ENCODE measurements around the gene ADGRG3. TPM values are rescaled to one million over a fixed set of nuclear protein-coding genes. Genes with fewer than 3 reads are reported as not detected.

ADGRG3 gene
- total RNA-seq, 1 experiment from 2014 or later = not detected

- H3K4me1 ChIP-seq (replicated peaks; ENCODE audit: insufficient read depth) = peaks cover 88% of the 10 kb centered on the region
- no peak overlapping the region for H3K4me3 ChIP-seq
- no peak overlapping the region for H3K27ac ChIP-seq
- H3K9me2 ChIP-seq (ENCODE audit: insufficient read depth) = no peaks in the 10 kb centered on the region
- intact Hi-C loops (cut with micrococcal nuclease; ENCODE audit: unreplicated experiment) = no loop called here
- no peaks in the 10 kb centered on the region for H3K9me3 ChIP-seq (ENCODE audit: insufficient read depth, low read depth)
- TF ChIP-seq CTCF (conservative IDR thresholded peaks at IDR 0.05) = no peak
- no peak for TF ChIP-seq EZH2 (IDR thresholded peaks at IDR 0.05; ENCODE audit: low read depth)
- peaks cover 41% of the 10 kb centered on the region for H4K20me1 ChIP-seq (ENCODE audit: insufficient read depth)
- H3F3A ChIP-seq (ENCODE audit: insufficient read depth, low read depth) = peaks cover 42% of the 10 kb centered on the region
- ChIA-PET POLR2A (ENCODE audit: unreplicated experiment) (no interaction called here), CTCF (no interaction called here)
- no peak overlapping the region for H2AFZ ChIP-seq
- H3K36me3 ChIP-seq (ENCODE audit: low read depth) = no peaks in the 10 kb centered on the region
- no TSS peak for BruUV-seq (replicated peaks)
- H3K4me2 ChIP-seq = peak overlapping the region; percentile 26; the same call in 1 of the 2 replicates
- no peak for DNase-seq
- no peaks in the 10 kb centered on the region for H3K27me3 ChIP-seq (ENCODE audit: insufficient read depth, low read depth)
- H3K79me2 ChIP-seq (ENCODE audit: low read depth) = peaks cover 63% of the 10 kb centered on the region
Observed at GRCh38 chr16:57630931-57631845, 36.9 kb upstream of the ADGRG3 start.

- ChIA-PET CTCF (no interaction called here), POLR2A (ENCODE audit: unreplicated experiment) (no interaction called here)
- Histone ChIP-seq H3K27me3 (ENCODE audit: insufficient read depth, low read depth) (no peaks in the 10 kb centered on the region), H3K9me2 (ENCODE audit: insufficient read depth) (no peaks in the 10 kb centered on the region), H3K4me2 (0 out of 2 replicates have a peak overlapping the region, but pooled peaks have one; percentile 52), H3F3A (ENCODE audit: insufficient read depth, low read depth) (peaks cover 29% of the 10 kb centered on the region), H3K27ac (no peak overlapping the region), H3K36me3 (ENCODE audit: low read depth) (no peaks in the 10 kb centered on the region), H3K4me1 (replicated peaks; ENCODE audit: insufficient read depth) (peaks cover 75% of the 10 kb centered on the region), H2AFZ (no peak overlapping the region), H4K20me1 (ENCODE audit: insufficient read depth) (peaks cover 41% of the 10 kb centered on the region), H3K79me2 (ENCODE audit: low read depth) (peaks cover 58% of the 10 kb centered on the region), H3K9me3 (ENCODE audit: insufficient read depth, low read depth) (no peaks in the 10 kb centered on the region), H3K4me3 (no peak overlapping the region)
- intact Hi-C loops (cut with micrococcal nuclease; ENCODE audit: unreplicated experiment) = no loop called here
- DNase-seq = no peak
- BruUV-seq (replicated peaks) = no TSS peak
- TF ChIP-seq CTCF (conservative IDR thresholded peaks at IDR 0.05) (no peak), EZH2 (IDR thresholded peaks at IDR 0.05; ENCODE audit: low read depth) (no peak)
Observed at GRCh38 chr16:57632568-57632967, 35.5 kb upstream of the ADGRG3 start.

DNA sequence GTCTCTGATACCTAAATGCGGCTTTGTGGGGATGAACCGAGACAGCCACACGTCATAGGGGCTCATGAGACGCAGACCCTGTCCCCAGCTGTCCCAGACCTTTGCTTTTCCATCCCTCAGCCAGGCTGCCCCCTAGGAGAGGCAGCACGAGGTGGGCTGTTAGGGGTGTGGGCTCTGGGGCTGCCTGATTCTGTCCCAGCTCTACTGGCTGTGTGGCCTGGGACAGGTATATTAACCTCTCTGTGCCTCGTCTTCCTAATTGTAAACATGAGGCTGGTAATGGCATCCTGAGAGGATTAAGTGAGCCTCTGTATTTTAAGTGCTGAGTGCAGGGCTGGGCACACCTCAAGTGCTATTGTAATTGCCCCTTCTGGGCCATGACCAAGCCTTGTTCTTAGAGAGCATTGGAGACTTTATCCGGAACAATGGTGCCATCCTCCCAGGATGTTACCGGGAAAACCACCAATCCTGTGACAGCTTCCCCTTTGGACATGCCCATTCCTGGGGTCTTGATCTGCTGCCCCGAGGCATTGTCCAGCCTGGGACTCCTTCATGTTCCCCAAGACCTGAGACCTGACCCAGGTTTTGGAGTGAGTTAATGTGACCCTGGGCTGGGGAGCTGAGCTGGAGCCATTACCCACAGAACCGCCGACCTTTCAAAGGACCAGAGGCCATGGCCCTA, 34.6 kb upstream of the ADGRG3 start:
- Histone ChIP-seq H3K4me2 (peak overlapping the region; percentile 52), H3K4me3 (no peak overlapping the region), H3F3A (ENCODE audit: insufficient read depth, low read depth) (peaks cover 22% of the 10 kb centered on the region; the same call in 1 of the 2 replicates), H2AFZ (no peak overlapping the region), H3K27me3 (ENCODE audit: insufficient read depth, low read depth) (no peaks in the 10 kb centered on the region), H3K9me3 (ENCODE audit: insufficient read depth, low read depth) (no peaks in the 10 kb centered on the region), H3K4me1 (replicated peaks; ENCODE audit: insufficient read depth) (peaks cover 67% of the 10 kb centered on the region), H3K9me2 (ENCODE audit: insufficient read depth) (no peaks in the 10 kb centered on the region), H4K20me1 (ENCODE audit: insufficient read depth) (peaks cover 41% of the 10 kb centered on the region), H3K27ac (peak overlapping the region; percentile 37), H3K79me2 (ENCODE audit: low read depth) (peaks cover 67% of the 10 kb centered on the region), H3K36me3 (ENCODE audit: low read depth) (no peaks in the 10 kb centered on the region)
- no TSS peak for BruUV-seq (replicated peaks)
- CTCF ChIA-PET = no interaction called here
- DNase-seq = no peak
- POLR2A ChIA-PET (ENCODE audit: unreplicated experiment) = no interaction called here
- no peak for TF ChIP-seq CTCF (conservative IDR thresholded peaks at IDR 0.05)
- no peak for TF ChIP-seq EZH2 (IDR thresholded peaks at IDR 0.05; ENCODE audit: low read depth)
- intact Hi-C loops (cut with micrococcal nuclease; ENCODE audit: unreplicated experiment) = no loop called here

Data from PC-9 (cell line).